HFF-Myc (cell line): ENCODE results near the gene EFCAB9.
"Not testable (repeated sequence)": the region's sequence is repeated elsewhere in the genome, so short reads cannot be mapped to it uniquely, and the experiment has no call there.

Experiments used
- DNase-seq: peaks from one replicate; pipeline ENCODE4 v3.0.0-alpha.2; 2011; ENCODE audit warnings: low read depth; ENCODE audit errors: extremely low read depth
- H3K4me3 ChIP-seq: replicated peaks from 2 replicates; pipeline ENCODE4 v1.5.1; 2011; ENCODE audit warnings: low read depth, mild to moderate bottlenecking, control low read depth, low read length
- TF ChIP-seq, protein P1 (sequence below): IDR thresholded peaks from 2 replicates; pipeline ENCODE4 v1.5.1; 2012; ENCODE audit warnings: mild to moderate bottlenecking, low read depth, low read length, control low read depth; ENCODE audit errors: missing control alignments

EFCAB9 gene

DNA sequence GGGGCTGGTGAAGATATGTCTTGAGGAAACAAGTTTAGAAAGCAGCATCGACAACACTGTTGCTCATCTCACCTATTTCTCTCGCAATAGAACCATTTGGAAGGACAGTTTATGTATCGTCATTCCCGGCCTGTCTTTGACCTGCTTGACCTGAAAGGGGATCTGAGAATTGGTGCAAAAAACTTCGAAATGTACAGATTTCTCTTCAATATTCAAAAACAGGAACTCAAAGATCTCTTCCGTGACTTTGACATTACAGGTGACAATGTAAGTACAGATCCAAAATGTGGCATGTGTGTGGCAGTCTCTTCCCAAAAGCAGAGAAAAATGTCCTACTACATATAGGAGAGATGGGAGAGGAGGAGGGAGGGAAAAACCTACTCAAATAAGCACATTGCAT lies 6.5 kb downstream of the EFCAB9 start:
- TF ChIP-seq, protein P1, sequence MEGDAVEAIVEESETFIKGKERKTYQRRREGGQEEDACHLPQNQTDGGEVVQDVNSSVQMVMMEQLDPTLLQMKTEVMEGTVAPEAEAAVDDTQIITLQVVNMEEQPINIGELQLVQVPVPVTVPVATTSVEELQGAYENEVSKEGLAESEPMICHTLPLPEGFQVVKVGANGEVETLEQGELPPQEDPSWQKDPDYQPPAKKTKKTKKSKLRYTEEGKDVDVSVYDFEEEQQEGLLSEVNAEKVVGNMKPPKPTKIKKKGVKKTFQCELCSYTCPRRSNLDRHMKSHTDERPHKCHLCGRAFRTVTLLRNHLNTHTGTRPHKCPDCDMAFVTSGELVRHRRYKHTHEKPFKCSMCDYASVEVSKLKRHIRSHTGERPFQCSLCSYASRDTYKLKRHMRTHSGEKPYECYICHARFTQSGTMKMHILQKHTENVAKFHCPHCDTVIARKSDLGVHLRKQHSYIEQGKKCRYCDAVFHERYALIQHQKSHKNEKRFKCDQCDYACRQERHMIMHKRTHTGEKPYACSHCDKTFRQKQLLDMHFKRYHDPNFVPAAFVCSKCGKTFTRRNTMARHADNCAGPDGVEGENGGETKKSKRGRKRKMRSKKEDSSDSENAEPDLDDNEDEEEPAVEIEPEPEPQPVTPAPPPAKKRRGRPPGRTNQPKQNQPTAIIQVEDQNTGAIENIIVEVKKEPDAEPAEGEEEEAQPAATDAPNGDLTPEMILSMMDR, result no peak
- H3K4me3 ChIP-seq, result no peak overlapping the region
- DNase-seq, result no peak

DNA sequence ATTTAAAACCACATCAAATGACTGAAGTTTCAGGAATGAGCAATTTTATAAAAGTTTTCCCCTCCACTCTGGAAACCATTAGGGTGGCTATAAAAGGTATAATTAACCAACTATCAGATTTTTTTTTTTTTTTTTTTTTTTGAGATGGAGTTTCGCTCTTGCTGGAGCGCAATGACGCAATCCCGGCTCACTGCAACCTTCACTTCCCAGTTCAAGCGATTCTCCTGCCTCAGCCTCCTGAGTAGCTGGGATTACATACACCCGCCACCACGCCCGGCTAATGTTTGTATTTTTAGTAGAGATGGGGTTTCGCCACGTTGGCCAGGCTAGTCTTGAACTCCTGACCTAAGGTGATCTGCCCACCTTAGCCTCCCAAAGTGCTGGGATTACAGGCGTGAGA lies 12.0 kb downstream of the EFCAB9 start:
- not testable (repeated sequence) for H3K4me3 ChIP-seq, DNase-seq

GRCh38 chr5:172207511-172207910 lies 13.5 kb downstream of the EFCAB9 start:
- no peak overlapping the region for H3K4me3 ChIP-seq
- TF ChIP-seq, protein P1, result no peak
- DNase-seq, result no peak

DNA sequence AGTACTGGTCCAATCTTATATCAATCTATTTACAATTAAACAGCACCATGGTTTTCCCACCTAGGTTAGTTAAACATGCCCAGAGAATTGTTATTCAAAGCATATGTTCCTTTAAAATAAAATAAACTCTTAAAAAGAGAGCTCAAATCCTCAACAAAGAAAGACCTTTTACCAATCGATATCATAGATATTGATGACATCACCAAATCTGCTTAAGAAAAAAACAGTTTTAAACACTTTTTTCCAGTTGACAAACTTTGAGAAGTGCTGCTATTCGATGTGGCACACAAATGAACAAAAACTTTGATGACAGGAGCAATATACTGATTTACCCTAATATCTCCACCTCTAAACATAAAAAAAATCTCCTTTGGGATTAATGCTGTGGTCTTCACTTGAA lies 15.7 kb downstream of the EFCAB9 start:
- DNase-seq, result no peak
- TF ChIP-seq, protein P1, result no peak

DNA sequence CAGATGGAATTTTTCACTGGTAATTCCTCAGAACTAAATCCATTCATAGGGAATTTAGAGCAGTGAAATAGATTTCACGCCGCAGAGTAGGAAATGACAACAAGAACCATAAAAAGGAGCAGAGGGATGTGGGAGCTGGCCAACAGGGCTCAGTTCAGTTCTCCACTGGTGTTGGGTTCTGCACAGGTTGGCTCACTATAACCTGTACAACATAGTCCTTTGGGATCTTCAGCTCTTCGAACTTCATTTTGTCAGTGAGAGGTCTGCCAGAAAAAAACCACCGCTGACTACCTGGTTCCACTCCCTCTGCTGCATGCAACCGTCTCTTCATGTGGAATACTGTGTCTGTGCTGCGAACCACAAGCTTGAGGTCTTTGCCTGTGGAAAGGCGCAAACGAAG lies 17.7 kb downstream of the EFCAB9 start:
- DNase-seq, result no peak
- no peak overlapping the region for H3K4me3 ChIP-seq
- TF ChIP-seq, protein P1, result no peak

More for the DNA sequence above, 15.7 kb downstream of the EFCAB9 start:
- no peak overlapping the region for H3K4me3 ChIP-seq

- TF ChIP-seq, protein P1, result no peak
- DNase-seq, result no peak
- H3K4me3 ChIP-seq, result no peak overlapping the region
Observed at GRCh38 chr5:172213126-172213525, 19.2 kb downstream of the EFCAB9 start.

- no peak overlapping the region for H3K4me3 ChIP-seq
- DNase-seq, result no peak
- TF ChIP-seq, protein P1, result no peak
Observed at GRCh38 chr5:172216345-172216744, 22.4 kb downstream of the EFCAB9 start.
